Limb (tissue), 2 donors: ENCODE data around the gene DUSP23.

Experiments
- DNase-seq, 2 donors: peaks; one replicate each; pipeline ENCODE4 v3.0.0-alpha.2; 2016; ENCODE audit errors: extremely low spot score in 2 of 2

DUSP23 gene

GRCh38 chr1:159780583-159781582, at the start of gene DUSP23:
TSS of gene DUSP23 (plus strand) at chr1:159780962. CDS start at chr1:159781101, 139 bp downstream.
- DNase-seq: peak; percentile 97

DNA sequence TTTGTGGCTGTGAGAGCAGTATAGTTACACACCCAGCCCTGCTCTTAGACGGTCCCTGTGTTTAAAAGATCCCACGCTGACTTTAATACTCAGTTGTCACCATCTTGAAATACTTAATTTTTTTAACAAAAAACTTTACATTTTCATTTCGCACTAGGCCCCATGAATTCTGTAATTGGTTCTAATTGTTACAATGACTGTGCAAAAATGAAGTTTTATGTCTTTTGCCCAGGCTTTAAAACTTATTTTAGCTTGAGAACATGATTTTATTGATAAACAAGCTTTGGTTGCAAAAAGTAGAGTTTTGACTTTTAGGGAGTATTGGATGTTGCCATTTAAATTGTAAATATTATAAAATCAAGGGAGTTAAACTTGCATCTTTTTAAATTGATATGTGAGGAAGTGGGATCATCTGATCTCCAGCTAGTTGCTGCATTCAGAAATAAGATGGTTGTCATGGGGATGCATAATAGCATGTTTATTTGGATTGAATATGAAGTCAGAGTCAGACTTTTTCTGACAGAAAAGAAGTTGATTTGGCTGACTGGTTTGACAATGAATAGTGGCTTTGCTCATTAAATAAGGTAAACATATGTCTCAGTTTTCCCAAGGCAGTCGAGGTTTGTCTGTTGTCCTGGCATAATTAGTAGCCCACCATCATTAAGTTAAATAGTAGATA, 43.4 kb upstream of the DUSP23 start:
- no peak for DNase-seq

GRCh38 chr1:159743651-159744410, 36.9 kb upstream of the DUSP23 start:
- DNase-seq: no peak

GRCh38 chr1:159746666-159747065, 34.1 kb upstream of the DUSP23 start:
- no peak for DNase-seq

DNA sequence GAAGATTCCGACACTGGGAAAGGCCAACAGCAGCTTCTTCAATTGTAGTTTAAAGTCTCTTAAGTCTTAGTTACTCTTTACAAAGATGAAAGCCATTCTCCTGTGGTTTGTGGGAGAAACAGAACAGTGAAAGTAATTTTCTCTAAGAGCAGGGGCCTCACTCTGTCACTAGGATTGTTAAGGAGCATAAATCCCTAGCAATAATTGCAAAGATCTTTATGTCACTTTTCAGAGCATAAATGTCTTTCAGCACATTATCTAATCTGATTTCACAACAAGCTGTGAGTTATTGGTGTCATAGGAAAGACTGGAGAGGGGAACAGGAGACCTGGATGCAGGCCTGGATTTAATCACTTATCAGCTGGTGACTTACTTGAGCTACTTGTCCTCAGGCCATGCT, 32.4 kb upstream of the DUSP23 start:
- DNase-seq: no peak

DNA sequence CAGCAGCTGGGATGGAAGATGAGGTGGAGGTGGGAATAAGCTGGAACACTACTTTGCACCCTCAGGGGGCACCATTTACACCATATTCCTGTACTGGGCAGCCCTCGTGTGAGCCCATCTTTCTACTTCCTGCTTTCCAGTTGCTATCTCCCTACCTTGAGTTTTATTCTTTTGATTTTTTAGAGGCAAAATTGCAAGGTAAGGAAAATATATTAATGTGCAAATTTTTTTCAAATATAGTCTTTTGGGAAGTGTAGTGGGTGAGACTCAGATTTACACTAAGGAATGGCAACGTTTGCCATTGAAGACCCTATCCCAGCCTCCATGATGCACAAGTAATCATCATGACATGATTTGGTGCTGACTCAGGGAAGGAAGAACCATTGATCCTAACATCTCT, 31.1 kb upstream of the DUSP23 start:
- DNase-seq: no peak

DNA sequence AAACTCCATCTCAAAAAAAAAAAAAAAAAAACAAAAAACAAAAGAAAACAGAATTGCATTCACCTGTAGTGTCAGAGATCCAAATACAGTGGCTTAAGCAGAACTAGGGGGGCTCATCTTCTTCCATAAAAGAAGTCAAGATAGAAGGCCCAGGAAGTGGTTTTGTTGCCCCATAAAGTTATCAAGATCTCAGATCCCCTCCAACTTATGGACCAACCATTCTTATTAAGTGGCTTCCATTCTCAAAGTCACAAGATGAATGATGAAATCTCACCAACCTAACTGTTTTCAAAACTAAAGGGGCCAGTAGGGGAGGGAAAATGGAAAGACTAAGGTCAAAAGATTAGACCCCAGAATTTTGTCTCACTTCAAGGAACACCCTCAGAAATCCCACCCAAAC, 30.1 kb upstream of the DUSP23 start:
- DNase-seq: no peak

- DNase-seq: no peak
These were observed 29.7 kb upstream of the DUSP23 start for GRCh38 chr1:159751031-159751430.

- DNase-seq: no peak
These were observed 28.6 kb upstream of the DUSP23 start for GRCh38 chr1:159752135-159752580.

GRCh38 chr1:159753386-159753785, 27.4 kb upstream of the DUSP23 start:
- DNase-seq: no peak

DNA sequence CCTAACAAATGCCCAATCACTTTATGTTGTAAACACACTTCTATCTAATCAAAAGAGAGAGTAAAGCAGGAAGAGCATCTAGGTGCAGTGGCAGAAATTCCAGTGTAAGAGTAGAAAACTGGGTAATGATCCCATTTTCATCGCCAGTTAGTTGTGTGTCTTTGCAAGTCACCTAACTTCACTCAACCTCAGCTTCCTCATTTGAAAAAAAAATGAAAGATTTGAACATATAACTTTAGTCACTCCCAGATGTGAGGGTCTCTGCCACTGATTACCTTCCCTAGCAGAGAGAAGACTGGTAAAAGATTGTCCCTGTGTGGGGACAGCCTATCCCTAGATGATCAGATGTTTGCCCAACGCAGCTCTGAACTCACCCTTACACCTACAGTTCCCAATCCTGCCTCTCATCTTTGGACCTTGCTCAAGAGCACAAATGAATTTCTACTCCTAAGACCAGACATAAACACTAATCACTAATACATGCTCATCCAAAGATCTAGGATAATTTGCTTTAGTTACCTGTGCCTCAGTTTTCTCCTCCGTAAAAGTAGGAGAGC, 25.2 kb upstream of the DUSP23 start:
- DNase-seq: no peak

GRCh38 chr1:159756397-159756796, 24.4 kb upstream of the DUSP23 start:
- no peak for DNase-seq

DNA sequence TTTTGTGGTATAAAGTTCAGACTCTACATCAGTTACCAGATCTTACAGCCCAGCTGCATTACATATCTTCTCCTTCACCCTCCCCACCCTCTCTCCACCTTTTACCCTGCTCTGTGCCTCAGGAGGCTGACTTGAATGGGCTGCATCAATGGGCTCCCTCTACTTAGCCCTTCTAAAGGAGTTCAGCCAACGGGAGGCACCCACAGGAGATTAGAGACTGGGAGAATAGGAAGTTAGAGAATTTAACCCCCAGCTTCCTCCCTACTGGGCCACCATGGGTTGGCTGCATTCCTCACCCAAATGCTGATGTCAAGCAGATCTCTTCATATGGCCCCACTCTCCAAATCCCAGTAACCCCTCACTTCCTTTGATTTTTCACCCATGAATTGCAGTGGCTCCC, 17.1 kb upstream of the DUSP23 start:
- no peak for DNase-seq

- DNase-seq: no peak
These were observed 15.0 kb upstream of the DUSP23 start for GRCh38 chr1:159765806-159766205.

DNA sequence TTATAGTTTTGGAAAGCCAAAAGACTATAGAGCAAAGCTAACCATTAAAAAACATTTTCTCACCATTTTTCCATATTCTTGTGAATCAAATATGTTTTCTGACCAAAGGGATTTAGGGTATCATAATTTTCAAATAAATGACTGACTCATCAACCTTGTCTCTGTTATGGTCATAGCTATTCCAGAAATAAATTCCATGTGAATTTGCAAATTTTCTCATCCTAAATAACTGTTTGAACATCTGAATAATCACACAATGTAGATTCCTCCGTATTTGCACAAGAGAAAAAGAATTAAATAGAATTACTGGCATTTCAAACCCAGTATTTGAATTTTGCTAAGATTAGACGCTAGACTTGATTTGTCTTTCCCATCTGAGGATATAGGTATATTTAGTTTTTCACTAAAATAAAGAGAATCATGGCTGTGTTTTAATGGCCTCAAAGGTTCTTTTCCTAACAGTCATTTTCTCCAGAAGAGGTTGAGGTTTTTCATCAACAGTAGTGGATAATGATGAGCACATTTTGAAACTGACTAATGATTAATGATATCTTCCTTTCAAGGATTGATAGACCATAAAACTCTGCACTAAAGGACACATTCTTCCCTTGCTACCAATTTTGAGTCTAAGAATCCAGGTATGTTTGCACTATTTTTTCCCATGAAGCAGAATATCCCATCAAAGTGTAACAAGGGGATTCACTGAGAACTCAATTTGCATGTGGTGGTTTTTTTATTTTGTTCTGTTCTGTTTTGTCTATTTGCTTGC, 9.5 kb upstream of the DUSP23 start:
- DNase-seq: no peak

DNA sequence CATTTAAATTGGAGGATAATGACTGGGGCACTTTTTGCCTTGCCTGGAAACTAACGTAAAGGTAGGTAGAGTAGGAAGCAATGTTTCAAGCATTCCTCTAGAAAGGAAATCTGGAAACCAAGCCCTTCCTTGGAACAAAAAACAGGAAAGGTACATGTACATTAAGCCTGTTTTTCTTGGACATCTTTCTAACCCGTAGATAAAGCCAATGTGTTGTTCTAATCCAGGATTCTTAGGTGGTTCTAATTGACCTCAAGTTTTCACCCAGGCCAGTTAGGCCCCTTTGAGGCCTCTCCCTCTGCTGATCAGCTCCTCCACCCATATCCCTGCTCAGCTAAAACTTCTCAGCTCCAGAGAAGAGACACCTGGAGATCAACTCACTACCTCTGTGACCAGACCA, 6.3 kb upstream of the DUSP23 start:
- no peak for DNase-seq

- no peak for DNase-seq
These were observed 5.0 kb upstream of the DUSP23 start for GRCh38 chr1:159775716-159776115.

- DNase-seq: no peak
These were observed 2.5 kb upstream of the DUSP23 start for GRCh38 chr1:159778266-159778665.

DNA sequence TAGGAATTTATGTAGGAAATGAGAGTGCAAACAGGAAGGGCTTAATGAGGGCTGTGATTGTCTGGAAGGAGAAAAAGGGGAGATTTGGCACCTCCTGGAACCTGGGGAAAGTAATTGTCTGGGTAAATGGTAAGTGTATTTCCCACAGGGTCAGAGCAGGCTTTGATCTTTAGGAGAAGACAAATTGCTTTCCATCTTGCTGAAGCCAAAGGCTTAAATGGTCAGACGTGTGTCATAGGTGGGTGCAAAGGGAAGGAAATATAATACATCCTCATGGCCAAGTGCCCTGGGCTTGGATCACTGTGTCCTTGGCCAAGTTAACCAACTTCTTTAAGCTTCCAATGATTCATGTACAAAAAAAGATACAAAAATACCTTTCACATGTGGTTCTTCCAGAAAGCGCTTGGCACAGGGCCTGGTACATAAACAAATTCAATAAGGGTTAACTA, 1.3 kb upstream of the DUSP23 start:
- DNase-seq: no peak

DNA sequence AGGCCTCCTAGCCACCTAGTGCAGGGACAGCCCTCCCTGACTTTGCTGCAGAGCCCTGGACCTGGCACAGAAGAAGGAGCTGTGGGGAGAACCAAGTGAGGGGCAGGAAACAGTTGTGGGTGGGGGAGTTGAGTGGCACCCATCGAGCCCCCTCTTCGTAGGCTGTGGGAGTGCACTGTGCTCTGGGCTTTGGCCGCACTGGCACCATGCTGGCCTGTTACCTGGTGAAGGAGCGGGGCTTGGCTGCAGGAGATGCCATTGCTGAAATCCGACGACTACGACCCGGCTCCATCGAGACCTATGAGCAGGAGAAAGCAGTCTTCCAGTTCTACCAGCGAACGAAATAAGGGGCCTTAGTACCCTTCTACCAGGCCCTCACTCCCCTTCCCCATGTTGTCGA, 1.2 kb downstream of the DUSP23 start:
- no peak for DNase-seq

- DNase-seq: no peak
These were observed 3.0 kb downstream of the DUSP23 start for GRCh38 chr1:159783724-159784123.
